Epithelial cell of prostate (primary cell): ENCODE results near the gene ARRB1.

Source experiments
- DNase-seq: peaks from one replicate; pipeline ENCODE4 v3.0.0-alpha.2; 2011; ENCODE audit warnings: low read depth, low spot score
- H3K27ac ChIP-seq: fragments of 450-650 bp; 2 replicates; pipeline ENCODE4 v1.5.1; 2017; ENCODE audit warnings: mild to moderate bottlenecking

Gene ARRB1

GRCh38 chr11:75239531-75240290 is 111.8 kb downstream of the ARRB1 start:
- no peak overlapping the region for H3K27ac ChIP-seq
- DNase-seq: no peak

DNA sequence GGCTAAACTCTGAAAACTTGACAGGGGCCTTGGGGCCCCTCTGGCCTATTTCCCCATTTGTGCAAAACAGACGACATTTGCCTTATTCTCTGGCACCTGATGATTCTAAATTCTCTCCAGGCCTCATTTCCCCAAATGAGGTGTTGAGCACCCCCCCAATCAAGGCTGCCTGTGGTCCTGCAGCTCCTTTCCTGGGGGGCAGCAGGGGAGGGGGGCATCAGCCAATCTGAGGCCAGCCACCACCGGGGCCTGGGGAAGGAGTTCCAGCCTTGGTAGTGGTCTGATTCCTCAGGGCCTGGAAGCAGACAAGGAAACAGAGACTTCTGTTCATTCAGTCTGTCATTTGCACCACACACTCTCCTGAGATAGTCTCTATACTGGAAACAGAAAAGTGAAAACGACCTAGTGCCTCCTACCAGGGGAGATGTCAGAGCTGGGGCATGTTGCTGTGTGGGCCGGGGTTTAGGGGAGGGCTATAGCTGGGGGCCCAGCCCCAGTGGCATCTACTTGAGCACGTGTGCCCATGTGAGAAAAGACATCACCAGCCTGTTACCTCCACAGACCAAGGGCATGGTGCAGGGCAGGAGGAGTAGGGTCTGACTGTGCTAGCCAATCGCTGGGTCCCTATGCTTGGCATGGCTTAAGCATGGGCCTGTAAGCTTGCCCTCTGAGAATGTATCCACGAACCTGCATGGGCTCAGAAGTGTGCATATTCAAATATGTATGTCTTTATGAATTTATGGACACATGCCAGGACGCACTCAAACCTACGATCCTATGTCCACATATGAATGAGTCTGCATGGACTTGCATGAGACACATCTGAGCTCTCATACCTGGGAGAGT is 112.6 kb downstream of the ARRB1 start:
- no peak overlapping the region for H3K27ac ChIP-seq
- no peak for DNase-seq

DNA sequence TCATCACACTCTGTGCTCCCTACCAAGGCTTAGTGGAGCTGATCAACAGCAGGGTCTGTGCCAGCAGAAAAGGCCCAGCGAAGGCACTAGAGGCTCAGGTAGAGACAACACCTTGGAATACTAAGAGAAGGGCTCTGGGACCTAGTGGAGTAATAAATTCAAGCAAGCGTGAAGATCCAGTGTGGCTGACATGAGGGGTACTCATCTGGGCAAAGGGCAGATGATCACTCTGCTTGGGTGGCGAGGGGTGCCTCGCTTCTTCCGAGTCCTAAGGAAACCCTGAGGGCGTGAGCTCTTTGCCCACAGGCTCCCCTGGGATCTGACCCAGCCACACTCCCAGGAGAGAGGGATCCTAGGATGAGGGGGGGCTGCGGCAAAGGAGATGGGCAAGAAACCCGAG is 114.4 kb downstream of the ARRB1 start:
- no peak for DNase-seq
- no peak overlapping the region for H3K27ac ChIP-seq

- DNase-seq: no peak
- H3K27ac ChIP-seq: no peak overlapping the region
Observed at GRCh38 chr11:75236062-75236461, 115.4 kb downstream of the ARRB1 start.

DNA sequence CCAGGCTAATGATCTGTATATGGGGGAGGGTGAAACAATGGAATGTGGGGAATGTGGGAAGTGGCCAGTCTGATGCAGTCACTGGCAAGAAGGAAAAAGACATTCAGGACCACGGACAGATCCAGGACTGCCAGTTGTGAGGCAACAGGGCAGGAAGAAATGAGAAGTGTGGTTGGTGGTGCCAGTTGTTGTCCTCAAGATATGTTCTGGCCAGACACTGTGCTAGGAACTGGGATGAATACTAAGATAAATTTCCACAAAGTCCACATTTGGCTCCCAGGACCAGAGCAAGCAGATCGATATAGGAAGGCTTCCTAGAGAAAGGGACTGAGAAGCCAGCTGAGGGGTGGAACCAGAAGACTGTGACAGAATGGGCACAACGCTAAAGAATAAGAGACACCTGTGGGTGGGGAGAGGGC is 117.7 kb downstream of the ARRB1 start:
- H3K27ac ChIP-seq: no peak overlapping the region
- DNase-seq: no peak

GRCh38 chr11:75230621-75231020 is 120.8 kb downstream of the ARRB1 start:
- DNase-seq: no peak
- H3K27ac ChIP-seq: no peak overlapping the region

DNA sequence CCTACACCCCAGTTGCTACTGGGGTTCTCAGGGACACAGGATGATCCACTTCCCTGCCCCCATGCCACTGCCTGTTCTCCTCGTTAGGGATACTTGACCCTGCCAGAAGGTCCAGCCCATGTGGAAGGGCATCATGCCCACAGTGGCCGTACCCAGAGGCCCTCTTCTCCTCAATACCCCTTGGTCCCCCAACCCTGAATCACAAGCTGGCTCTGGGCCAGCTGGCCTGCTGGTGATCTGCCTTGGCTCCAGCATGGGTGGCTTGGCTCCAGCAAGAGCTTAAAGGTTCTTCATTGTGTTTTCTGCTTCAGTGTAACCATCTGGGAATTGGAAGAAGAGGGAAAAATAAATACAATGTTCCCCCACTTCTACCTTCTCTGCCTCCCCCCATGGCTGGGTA is 122.0 kb downstream of the ARRB1 start:
- H3K27ac ChIP-seq: no peak overlapping the region
- no peak for DNase-seq

- DNase-seq: no peak
- no peak overlapping the region for H3K27ac ChIP-seq
Observed at GRCh38 chr11:75225794-75226193, 125.7 kb downstream of the ARRB1 start.

GRCh38 chr11:75223954-75224643 is 127.4 kb downstream of the ARRB1 start:
- DNase-seq: no peak
- no peak overlapping the region for H3K27ac ChIP-seq

DNA sequence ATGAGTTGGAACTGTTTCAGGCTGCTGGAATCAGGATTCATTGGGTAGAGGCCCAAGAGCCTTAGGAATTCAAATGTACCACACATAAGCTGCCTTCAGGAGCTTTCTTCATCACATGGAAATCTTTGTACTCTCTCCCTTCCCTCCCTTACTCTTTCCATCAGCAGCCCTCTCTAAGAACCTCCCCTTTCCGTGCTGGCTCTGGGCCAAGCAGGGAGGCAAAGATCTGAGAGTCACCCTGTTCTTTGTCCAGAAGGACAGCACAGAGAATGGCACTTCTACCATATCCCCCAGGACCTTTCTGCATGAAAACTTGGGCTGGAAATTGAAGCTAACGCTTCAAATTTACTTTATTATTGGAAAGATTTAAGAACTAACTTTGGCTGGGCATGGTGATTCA is 131.6 kb downstream of the ARRB1 start:
- H3K27ac ChIP-seq: no peak overlapping the region
- DNase-seq: no peak

DNA sequence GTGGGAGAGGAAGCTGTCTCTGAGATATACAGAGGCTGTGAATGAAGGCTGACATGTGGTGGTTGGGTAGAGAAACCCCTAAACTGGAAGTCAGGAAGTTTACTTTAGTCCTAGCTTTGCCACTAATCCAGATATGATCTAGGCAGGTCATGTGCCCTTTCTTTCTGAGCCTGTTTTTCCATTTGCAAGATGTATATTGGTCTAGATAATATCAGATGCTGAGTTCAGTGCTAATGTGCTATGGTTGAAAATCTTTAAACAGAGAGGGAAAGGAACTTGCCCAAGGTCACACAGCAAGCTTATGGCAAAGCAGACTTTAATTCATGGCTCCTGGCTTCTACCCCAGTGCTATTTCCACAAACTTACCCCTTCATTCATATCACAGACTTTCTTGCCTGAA is 136.6 kb downstream of the ARRB1 start:
- no peak for DNase-seq
- no peak overlapping the region for H3K27ac ChIP-seq

DNA sequence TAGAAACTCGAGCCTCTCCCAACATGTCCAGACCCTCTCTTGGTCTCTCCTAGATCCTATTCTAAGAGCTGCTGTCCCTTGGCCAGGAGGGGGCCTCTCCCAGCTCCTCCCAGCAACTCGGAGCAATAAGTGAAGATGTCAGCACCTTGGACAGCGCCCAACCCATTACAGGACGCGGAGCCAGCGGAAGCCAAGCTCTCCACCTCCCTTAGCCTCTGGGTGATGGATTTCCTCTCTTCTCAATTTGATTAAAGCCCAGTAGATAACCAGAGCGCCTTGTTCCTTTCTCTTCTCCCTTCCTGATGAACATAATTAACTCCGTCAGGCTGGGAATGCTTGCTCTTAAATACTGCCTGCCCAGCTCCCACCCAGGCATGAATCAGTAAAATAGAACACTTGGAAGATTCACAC is 137.0 kb downstream of the ARRB1 start:
- H3K27ac ChIP-seq: no peak overlapping the region
- no peak for DNase-seq
